ENCODE results near the gene PTPRM.

Gene PTPRM

DNA sequence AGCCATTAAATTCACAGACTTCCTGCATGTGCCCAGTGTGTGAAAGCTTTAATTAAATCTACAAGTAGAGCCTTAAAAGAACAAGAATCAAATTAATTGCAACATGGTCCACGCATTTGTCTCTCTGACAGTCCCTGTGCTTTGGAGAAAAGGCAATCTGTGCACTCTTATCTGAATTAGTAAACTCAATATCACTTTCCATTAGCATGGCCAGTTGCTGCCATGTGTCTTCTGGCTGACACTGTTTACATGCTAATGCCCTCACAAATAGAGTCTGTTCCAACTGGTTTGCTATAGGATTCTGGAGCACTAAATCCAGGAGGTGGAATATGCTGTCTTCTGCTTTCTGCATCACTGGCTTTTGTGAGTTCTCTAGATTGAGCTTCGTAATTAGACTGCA, 607.7 kb downstream of the PTPRM start:
- Histone ChIP-seq H3K4me1 (ENCODE audit: control insufficient read depth, insufficient read depth, low read length) (peaks cover 14% of the 10 kb centered on the region), H3K27me3 (ENCODE audit: control insufficient read depth, insufficient read depth, low read length) (no peaks in the 10 kb centered on the region), H3K9me3 (ENCODE audit: control insufficient read depth, insufficient read depth, low read length) (peaks cover 6% of the 10 kb centered on the region), H3K36me3 (ENCODE audit: control insufficient read depth, insufficient read depth, low read length) (no peaks in the 10 kb centered on the region), H3K27ac (ENCODE audit: low read depth, low read length) (no peak overlapping the region), H3K9ac (ENCODE audit: low read depth, low read length) (no peak overlapping the region), H3K4me3 (ENCODE audit: low read depth, low read length) (no peak overlapping the region)

DNA sequence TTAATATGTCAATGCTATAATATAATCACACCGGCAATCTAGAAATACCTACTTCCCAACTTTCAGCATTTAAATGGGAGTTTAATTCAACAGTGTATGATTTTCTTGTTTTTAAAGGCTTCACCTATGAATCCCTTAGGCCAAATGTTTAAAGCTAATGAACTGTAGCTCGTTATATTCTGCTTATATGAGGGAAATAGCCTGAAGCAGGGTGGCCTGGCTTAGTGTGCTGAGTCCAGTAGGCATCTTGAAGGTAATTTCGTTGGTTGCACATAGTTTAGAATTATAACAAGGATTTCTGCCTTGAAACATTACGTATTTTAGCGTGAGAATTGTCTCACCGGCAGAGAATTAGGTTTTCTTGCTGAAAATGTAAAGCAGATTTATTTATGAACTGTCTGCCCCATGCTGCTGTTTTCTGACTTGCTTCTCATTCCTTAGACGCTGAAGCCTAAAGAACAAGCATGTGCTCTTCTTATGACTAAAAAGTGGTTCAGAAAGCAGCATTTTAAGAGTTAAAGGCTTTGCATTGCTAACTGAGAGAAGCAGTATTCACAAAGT, 608.5 kb downstream of the PTPRM start:
- H3K27me3 ChIP-seq (ENCODE audit: control insufficient read depth, insufficient read depth, low read length): no peaks in the 10 kb centered on the region
- no peak overlapping the region for H3K4me3 ChIP-seq (ENCODE audit: low read depth, low read length)
- no peak overlapping the region for H3K9ac ChIP-seq (ENCODE audit: low read depth, low read length)
- H3K36me3 ChIP-seq (ENCODE audit: control insufficient read depth, insufficient read depth, low read length): no peaks in the 10 kb centered on the region
- H3K4me1 ChIP-seq (ENCODE audit: control insufficient read depth, insufficient read depth, low read length): peaks cover 14% of the 10 kb centered on the region
- no peak overlapping the region for H3K27ac ChIP-seq (ENCODE audit: low read depth, low read length)
- H3K9me3 ChIP-seq (ENCODE audit: control insufficient read depth, insufficient read depth, low read length): peaks cover 9% of the 10 kb centered on the region

- Histone ChIP-seq H3K27ac (ENCODE audit: low read depth, low read length) (peak overlapping the region; percentile 23), H3K27me3 (ENCODE audit: control insufficient read depth, insufficient read depth, low read length) (no peaks in the 10 kb centered on the region), H3K4me3 (ENCODE audit: low read depth, low read length) (no peak overlapping the region), H3K36me3 (ENCODE audit: control insufficient read depth, insufficient read depth, low read length) (no peaks in the 10 kb centered on the region), H3K9me3 (ENCODE audit: control insufficient read depth, insufficient read depth, low read length) (peaks cover 9% of the 10 kb centered on the region), H3K9ac (ENCODE audit: low read depth, low read length) (no peak overlapping the region), H3K4me1 (ENCODE audit: control insufficient read depth, insufficient read depth, low read length) (peaks cover 14% of the 10 kb centered on the region)
These were observed 609.0 kb downstream of the PTPRM start for GRCh38 chr18:8176109-8176508.

GRCh38 chr18:8176554-8176953, 609.4 kb downstream of the PTPRM start:
- Histone ChIP-seq H3K4me3 (ENCODE audit: low read depth, low read length) (no peak overlapping the region), H3K9me3 (ENCODE audit: control insufficient read depth, insufficient read depth, low read length) (peaks cover 9% of the 10 kb centered on the region), H3K36me3 (ENCODE audit: control insufficient read depth, insufficient read depth, low read length) (no peaks in the 10 kb centered on the region), H3K27me3 (ENCODE audit: control insufficient read depth, insufficient read depth, low read length) (no peaks in the 10 kb centered on the region), H3K9ac (ENCODE audit: low read depth, low read length) (no peak overlapping the region), H3K4me1 (ENCODE audit: control insufficient read depth, insufficient read depth, low read length) (peaks cover 14% of the 10 kb centered on the region), H3K27ac (ENCODE audit: low read depth, low read length) (peak overlapping the region; percentile 23)

DNA sequence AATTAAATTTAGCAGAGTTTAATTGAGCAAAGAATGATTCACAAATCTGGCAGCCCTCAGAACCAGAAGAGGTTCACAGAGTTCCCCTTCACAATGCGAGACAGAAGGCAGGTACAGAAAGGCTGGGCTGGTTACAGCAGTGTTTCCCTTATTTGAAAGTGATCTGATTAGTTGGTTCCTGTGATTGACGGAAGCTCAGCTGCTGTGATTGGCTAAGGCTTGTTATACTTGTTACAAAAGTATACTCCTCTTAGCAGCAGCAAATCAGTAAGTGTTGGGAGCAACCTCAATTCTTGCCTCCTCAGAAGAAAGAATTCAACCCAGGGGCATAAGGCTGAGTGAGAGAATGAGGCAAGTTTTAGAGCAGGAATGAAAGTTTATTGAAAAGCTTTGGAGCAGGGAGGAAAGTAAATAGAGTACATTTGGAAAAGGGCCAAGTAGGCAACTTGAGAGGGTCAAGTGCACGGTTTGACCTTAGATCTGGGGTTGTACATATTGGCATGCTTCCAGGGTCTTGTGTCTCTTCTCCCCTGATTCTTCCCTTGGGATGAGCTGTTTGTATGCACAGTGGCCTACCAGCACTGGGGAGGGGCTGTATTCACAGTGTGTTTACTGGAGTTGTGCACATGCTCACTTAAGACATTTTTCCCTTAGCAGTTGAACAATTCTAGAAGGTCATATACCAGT, 610.4 kb downstream of the PTPRM start:
- H3K27me3 ChIP-seq (ENCODE audit: control insufficient read depth, insufficient read depth, low read length): no peaks in the 10 kb centered on the region
- H3K36me3 ChIP-seq (ENCODE audit: control insufficient read depth, insufficient read depth, low read length): no peaks in the 10 kb centered on the region
- peaks cover 9% of the 10 kb centered on the region for H3K9me3 ChIP-seq (ENCODE audit: control insufficient read depth, insufficient read depth, low read length)
- H3K4me1 ChIP-seq (ENCODE audit: control insufficient read depth, insufficient read depth, low read length): peaks cover 14% of the 10 kb centered on the region
- no peak overlapping the region for H3K4me3 ChIP-seq (ENCODE audit: low read depth, low read length)
- no peak overlapping the region for H3K9ac ChIP-seq (ENCODE audit: low read depth, low read length)
- no peak overlapping the region for H3K27ac ChIP-seq (ENCODE audit: low read depth, low read length)

DNA sequence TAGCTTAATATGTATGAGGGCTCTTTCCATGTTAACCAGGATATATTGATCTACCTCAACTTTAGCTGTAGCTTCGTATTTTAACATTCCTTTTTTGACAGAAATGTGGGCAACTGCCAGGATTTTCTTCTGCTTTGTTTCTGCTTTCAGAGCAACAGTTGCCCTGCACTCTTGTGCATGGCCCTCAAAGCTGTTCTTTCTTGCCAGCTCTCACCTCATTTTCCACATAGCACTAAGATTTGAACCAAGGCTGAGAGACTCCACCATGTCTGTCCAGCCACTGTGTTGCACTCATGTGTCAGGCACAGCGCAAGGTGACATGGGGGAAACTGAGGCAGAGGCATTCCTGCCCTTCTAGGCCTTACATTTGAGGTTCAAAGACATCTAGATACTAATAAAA, 619.3 kb downstream of the PTPRM start:
- Histone ChIP-seq H3K4me3 (ENCODE audit: low read depth, low read length) (no peak overlapping the region), H3K27ac (ENCODE audit: low read depth, low read length) (no peak overlapping the region), H3K36me3 (ENCODE audit: control insufficient read depth, insufficient read depth, low read length) (no peaks in the 10 kb centered on the region)

GRCh38 chr18:8188184-8188583, 621.1 kb downstream of the PTPRM start:
- Histone ChIP-seq H3K36me3 (ENCODE audit: control insufficient read depth, insufficient read depth, low read length) (no peaks in the 10 kb centered on the region), H3K4me3 (ENCODE audit: low read depth, low read length) (no peak overlapping the region), H3K27me3 (ENCODE audit: control insufficient read depth, insufficient read depth, low read length) (no peaks in the 10 kb centered on the region), H3K27ac (ENCODE audit: low read depth, low read length) (no peak overlapping the region), H3K9me3 (ENCODE audit: control insufficient read depth, insufficient read depth, low read length) (no peaks in the 10 kb centered on the region), H3K4me1 (ENCODE audit: control insufficient read depth, insufficient read depth, low read length) (no peaks in the 10 kb centered on the region), H3K9ac (ENCODE audit: low read depth, low read length) (no peak overlapping the region)

More for the DNA sequence above, 619.3 kb downstream of the PTPRM start:
- Histone ChIP-seq H3K9me3 (ENCODE audit: control insufficient read depth, insufficient read depth, low read length) (no peaks in the 10 kb centered on the region), H3K9ac (ENCODE audit: low read depth, low read length) (no peak overlapping the region), H3K27me3 (ENCODE audit: control insufficient read depth, insufficient read depth, low read length) (no peaks in the 10 kb centered on the region), H3K4me1 (ENCODE audit: control insufficient read depth, insufficient read depth, low read length) (no peaks in the 10 kb centered on the region)

GRCh38 chr18:8190980-8191379, 623.9 kb downstream of the PTPRM start:
- H3K9me3 ChIP-seq (ENCODE audit: control insufficient read depth, insufficient read depth, low read length): no peaks in the 10 kb centered on the region
- no peaks in the 10 kb centered on the region for H3K36me3 ChIP-seq (ENCODE audit: control insufficient read depth, insufficient read depth, low read length)
- H3K27me3 ChIP-seq (ENCODE audit: control insufficient read depth, insufficient read depth, low read length): no peaks in the 10 kb centered on the region
- H3K4me1 ChIP-seq (ENCODE audit: control insufficient read depth, insufficient read depth, low read length): no peaks in the 10 kb centered on the region
- no peak overlapping the region for H3K9ac ChIP-seq (ENCODE audit: low read depth, low read length)
- H3K4me3 ChIP-seq (ENCODE audit: low read depth, low read length): no peak overlapping the region
- no peak overlapping the region for H3K27ac ChIP-seq (ENCODE audit: low read depth, low read length)

- Histone ChIP-seq H3K9ac (ENCODE audit: low read depth, low read length) (no peak overlapping the region), H3K36me3 (ENCODE audit: control insufficient read depth, insufficient read depth, low read length) (no peaks in the 10 kb centered on the region), H3K4me1 (ENCODE audit: control insufficient read depth, insufficient read depth, low read length) (no peaks in the 10 kb centered on the region), H3K9me3 (ENCODE audit: control insufficient read depth, insufficient read depth, low read length) (no peaks in the 10 kb centered on the region), H3K27ac (ENCODE audit: low read depth, low read length) (no peak overlapping the region), H3K4me3 (ENCODE audit: low read depth, low read length) (no peak overlapping the region), H3K27me3 (ENCODE audit: control insufficient read depth, insufficient read depth, low read length) (no peaks in the 10 kb centered on the region)
These were observed 627.3 kb downstream of the PTPRM start for GRCh38 chr18:8194431-8194830.

GRCh38 chr18:8196238-8196637, 629.1 kb downstream of the PTPRM start:
- Histone ChIP-seq H3K4me1 (ENCODE audit: control insufficient read depth, insufficient read depth, low read length) (no peaks in the 10 kb centered on the region), H3K27me3 (ENCODE audit: control insufficient read depth, insufficient read depth, low read length) (no peaks in the 10 kb centered on the region), H3K9me3 (ENCODE audit: control insufficient read depth, insufficient read depth, low read length) (no peaks in the 10 kb centered on the region), H3K36me3 (ENCODE audit: control insufficient read depth, insufficient read depth, low read length) (no peaks in the 10 kb centered on the region), H3K9ac (ENCODE audit: low read depth, low read length) (no peak overlapping the region), H3K27ac (ENCODE audit: low read depth, low read length) (no peak overlapping the region), H3K4me3 (ENCODE audit: low read depth, low read length) (no peak overlapping the region)

GRCh38 chr18:8197499-8197898, 630.4 kb downstream of the PTPRM start:
- no peaks in the 10 kb centered on the region for H3K9me3 ChIP-seq (ENCODE audit: control insufficient read depth, insufficient read depth, low read length)
- no peak overlapping the region for H3K4me3 ChIP-seq (ENCODE audit: low read depth, low read length)
- no peaks in the 10 kb centered on the region for H3K36me3 ChIP-seq (ENCODE audit: control insufficient read depth, insufficient read depth, low read length)
- H3K27ac ChIP-seq (ENCODE audit: low read depth, low read length): no peak overlapping the region
- H3K9ac ChIP-seq (ENCODE audit: low read depth, low read length): no peak overlapping the region
- H3K4me1 ChIP-seq (ENCODE audit: control insufficient read depth, insufficient read depth, low read length): no peaks in the 10 kb centered on the region
- no peaks in the 10 kb centered on the region for H3K27me3 ChIP-seq (ENCODE audit: control insufficient read depth, insufficient read depth, low read length)

All from HUES48 (cell line).